ENCODE measurements around the gene GOLPH3L. TPM values are rescaled to one million over a fixed set of nuclear protein-coding genes. Genes with fewer than 3 reads are reported as not detected.

Gene GOLPH3L
- polyA plus RNA-seq, 2 of the 4 experiments (the other 2 are of a cell fraction): 32.3 to 41.8 TPM

DNA sequence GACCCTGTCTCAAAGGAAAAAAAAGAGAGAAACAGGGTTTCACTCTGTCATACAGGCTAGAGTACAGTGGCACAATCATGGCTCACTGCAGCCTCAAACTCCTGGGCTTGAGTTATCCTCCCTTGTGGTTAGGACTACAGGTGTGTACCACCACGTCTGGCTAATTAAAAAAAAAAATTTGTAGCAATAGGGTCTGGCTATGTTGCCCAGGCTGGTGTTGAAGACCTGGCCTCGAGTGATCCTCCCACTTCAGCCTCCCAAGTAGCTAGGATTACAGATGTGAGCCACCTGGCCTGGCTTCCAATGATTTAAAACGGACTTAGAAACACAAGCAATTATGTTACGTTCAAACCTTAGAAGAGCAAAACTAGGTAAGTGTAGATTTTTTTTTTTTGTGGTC lies 22.1 kb downstream of the GOLPH3L start (continued):
- no peak for TF ChIP-seq CHD4 (IDR thresholded peaks at IDR 0.05; ENCODE audit: borderline replicate concordance)
- TF ChIP-seq RFX5 (IDR thresholded peaks at IDR 0.05): no peak
- no peak for TF ChIP-seq TP53 (CRISPR knock-in tag; IDR thresholded peaks at IDR 0.05)
- TF ChIP-seq CBX8 (IDR thresholded peaks at IDR 0.05): no peak

DNA sequence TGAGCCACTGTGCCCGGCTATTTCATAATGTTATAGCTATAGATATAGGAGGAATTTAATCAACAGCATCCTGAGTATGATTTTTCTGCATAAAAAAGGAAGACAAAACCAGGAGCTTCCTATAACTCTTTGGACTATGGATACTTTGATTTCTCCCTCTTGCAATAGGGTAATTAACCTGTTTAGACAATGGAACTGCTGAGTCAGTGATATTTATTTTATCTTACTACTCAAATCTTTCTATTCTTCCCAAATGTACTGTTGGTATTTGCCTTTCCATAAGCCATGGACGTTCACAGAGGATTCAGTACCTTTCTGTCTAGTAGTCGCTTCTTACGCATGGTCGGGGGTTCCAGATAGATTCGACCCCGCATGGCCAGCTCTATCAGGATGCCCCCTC lies 33.6 kb downstream of the GOLPH3L start:
- ChIA-PET CTCF (interaction anchor here (2.7 kb wide), 1 partner anchor 9 kb away, joined by 12 read pairs; no protein-coding TSS in a partner anchor), POLR2A (no interaction called here)
- TF ChIP-seq MAFK (IDR thresholded peaks at IDR 0.05; ENCODE audit: partially characterized antibody) (peak; percentile 94), CHD4 (IDR thresholded peaks at IDR 0.05; ENCODE audit: borderline replicate concordance) (no peak)
- Histone ChIP-seq H3K4me1 (peaks cover 16% of the 10 kb centered on the region), H3K4me3 (no peak overlapping the region), H3K9me3 (no peaks in the 10 kb centered on the region), H3K4me2 (no peak overlapping the region), H3K27ac (no peak overlapping the region)
- FAIRE-seq (no peak), DNase-seq (ENCODE audit: low read depth in 1 of 2, low spot score in 1 of 2) (no peak), ATAC-seq (no peak)
- 74% methylated on average over 7 of the region's 7 CpGs for WGBS (ENCODE audit: missing lambda C conversion rate)

DNA sequence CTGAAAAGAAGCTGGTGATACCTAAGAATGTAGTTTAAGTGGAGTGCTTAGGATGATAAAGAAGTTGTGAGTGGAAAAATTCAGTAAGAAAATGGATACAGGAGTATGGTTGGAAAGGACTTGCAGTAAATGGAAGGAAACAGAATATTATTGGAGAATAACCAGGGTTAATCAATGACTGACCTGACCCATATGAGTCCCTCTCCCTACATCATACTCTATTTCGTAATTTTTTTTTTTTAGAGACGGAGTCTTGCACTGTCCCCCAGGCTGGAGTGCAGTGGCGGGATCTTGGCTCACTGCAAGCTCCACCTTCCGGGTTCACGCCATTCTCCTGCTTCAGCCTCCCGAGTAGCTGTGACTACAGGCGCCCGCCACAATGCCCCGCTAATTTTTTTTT lies 34.1 kb downstream of the GOLPH3L start:
- no peak overlapping the region for H3K27ac ChIP-seq
- DNase-seq (ENCODE audit: low read depth in 1 of 2, low spot score in 1 of 2) (no peak), ATAC-seq (no peak; a peak in 1 of 6 replicates), FAIRE-seq (no peak)
- 92% methylated on average over 9 of the region's 9 CpGs for WGBS (ENCODE audit: missing lambda C conversion rate)
- TF ChIP-seq MYC (IDR thresholded peaks at IDR 0.05; ENCODE audit: borderline replicate concordance, low read length) (no peak), PHF8 (IDR thresholded peaks at IDR 0.05; ENCODE audit: borderline replicate concordance, low read depth) (no peak), HOXB5 (CRISPR knock-in tag; IDR thresholded peaks at IDR 0.05) (no peak), ESRRA (IDR thresholded peaks at IDR 0.05; ENCODE audit: borderline replicate concordance, low read length) (no peak), HEYL (CRISPR knock-in tag; IDR thresholded peaks at IDR 0.05) (no peak), ZSCAN20 (CRISPR knock-in tag; IDR thresholded peaks at IDR 0.05) (no peak), JUN (IDR thresholded peaks at IDR 0.05) (no peak), POLR2A (IDR thresholded peaks at IDR 0.05; ENCODE audit: low read length) (no peak), ZC3H11A (IDR thresholded peaks at IDR 0.05) (no peak), NFE2L2 (conservative IDR thresholded peaks at IDR 0.05; ENCODE audit: low read length) (no peak), POLR2AphosphoS2 (conservative IDR thresholded peaks at IDR 0.05; ENCODE audit: low read length) (no peak), CEBPB (IDR thresholded peaks at IDR 0.05) (no peak), FOSL2 (IDR thresholded peaks at IDR 0.05) (no peak), FOSL2 (CRISPR knock-in tag; IDR thresholded peaks at IDR 0.05) (no peak), KDM1A (IDR thresholded peaks at IDR 0.05; ENCODE audit: low read depth) (no peak), TP53 (CRISPR knock-in tag; IDR thresholded peaks at IDR 0.05) (no peak), FOXS1 (CRISPR knock-in tag; IDR thresholded peaks at IDR 0.05) (no peak)
- TF ChIP-seq, protein P1, sequence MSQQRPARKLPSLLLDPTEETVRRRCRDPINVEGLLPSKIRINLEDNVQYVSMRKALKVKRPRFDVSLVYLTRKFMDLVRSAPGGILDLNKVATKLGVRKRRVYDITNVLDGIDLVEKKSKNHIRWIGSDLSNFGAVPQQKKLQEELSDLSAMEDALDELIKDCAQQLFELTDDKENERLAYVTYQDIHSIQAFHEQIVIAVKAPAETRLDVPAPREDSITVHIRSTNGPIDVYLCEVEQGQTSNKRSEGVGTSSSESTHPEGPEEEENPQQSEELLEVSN (IDR thresholded peaks at IDR 0.05; ENCODE audit: borderline replicate concordance, low read depth): no peak
- TF ChIP-seq, protein P2, sequence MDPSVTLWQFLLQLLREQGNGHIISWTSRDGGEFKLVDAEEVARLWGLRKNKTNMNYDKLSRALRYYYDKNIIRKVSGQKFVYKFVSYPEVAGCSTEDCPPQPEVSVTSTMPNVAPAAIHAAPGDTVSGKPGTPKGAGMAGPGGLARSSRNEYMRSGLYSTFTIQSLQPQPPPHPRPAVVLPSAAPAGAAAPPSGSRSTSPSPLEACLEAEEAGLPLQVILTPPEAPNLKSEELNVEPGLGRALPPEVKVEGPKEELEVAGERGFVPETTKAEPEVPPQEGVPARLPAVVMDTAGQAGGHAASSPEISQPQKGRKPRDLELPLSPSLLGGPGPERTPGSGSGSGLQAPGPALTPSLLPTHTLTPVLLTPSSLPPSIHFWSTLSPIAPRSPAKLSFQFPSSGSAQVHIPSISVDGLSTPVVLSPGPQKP (IDR thresholded peaks at IDR 0.05; ENCODE audit: low read depth, low read length): no peak
- TF ChIP-seq, protein P3, sequence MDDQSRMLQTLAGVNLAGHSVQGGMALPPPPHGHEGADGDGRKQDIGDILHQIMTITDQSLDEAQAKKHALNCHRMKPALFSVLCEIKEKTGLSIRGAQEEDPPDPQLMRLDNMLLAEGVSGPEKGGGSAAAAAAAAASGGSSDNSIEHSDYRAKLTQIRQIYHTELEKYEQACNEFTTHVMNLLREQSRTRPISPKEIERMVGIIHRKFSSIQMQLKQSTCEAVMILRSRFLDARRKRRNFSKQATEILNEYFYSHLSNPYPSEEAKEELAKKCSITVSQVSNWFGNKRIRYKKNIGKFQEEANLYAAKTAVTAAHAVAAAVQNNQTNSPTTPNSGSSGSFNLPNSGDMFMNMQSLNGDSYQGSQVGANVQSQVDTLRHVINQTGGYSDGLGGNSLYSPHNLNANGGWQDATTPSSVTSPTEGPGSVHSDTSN (IDR thresholded peaks at IDR 0.05): no peak
- peaks cover 11% of the 10 kb centered on the region for H3K4me1 ChIP-seq
- H3K9me3 ChIP-seq: no peaks in the 10 kb centered on the region
- no peak overlapping the region for H3K4me2 ChIP-seq
- CTCF ChIA-PET: interaction anchor here (0.7 to 2.7 kb wide), 2 partner anchors 10 to 13 kb away, joined by 3 to 12 read pairs; no protein-coding TSS in a partner anchor
- H3K4me3 ChIP-seq: no peak overlapping the region
- POLR2A ChIA-PET: no interaction called here

Measured in A549 (cell line).